Uterine smooth muscle cell (primary cell): ENCODE data around the gene SLC45A1. TPM values are rescaled to one million over a fixed set of nuclear protein-coding genes. Genes with fewer than 3 reads are reported as not detected.

Source experiments
- total RNA-seq: library from RNA; depleted of rRNA; stranded (reverse); fragments of >200 nt; gene quantifications from 2 replicates; pipeline ENCODE4 v1.2.3, GENCODE V29; 2014

The SLC45A1 gene
- total RNA-seq = 1.00 and 1.5 TPM in 2 replicates

GRCh38 chr1:8317647-8318381 lies at the start of gene SLC45A1:
Gene SLC45A1, plus strand, starts transcription at chr1:8318114. Its CDS starts 6,216 bp downstream, at chr1:8324330.

